Embryonic facial prominence (tissue), 1 donor: ENCODE data around the gene SMCO2.

Experiments used
- DNase-seq: peaks from one replicate; pipeline ENCODE4 v3.0.0-alpha.2; 2016; ENCODE audit errors: extremely low spot score

SMCO2 gene

GRCh38 chr12:27499377-27499776 is 52.8 kb downstream of the SMCO2 start:
- DNase-seq, result no peak

- DNase-seq, result no peak
Measured at GRCh38 chr12:27500546-27500945, 54.0 kb downstream of the SMCO2 start.

- no peak for DNase-seq
Measured at GRCh38 chr12:27502021-27502435, 55.5 kb downstream of the SMCO2 start.

- DNase-seq, result no peak
Measured at GRCh38 chr12:27504507-27504906, 58.0 kb downstream of the SMCO2 start.

- no peak for DNase-seq
Measured at GRCh38 chr12:27505109-27505508, 58.6 kb downstream of the SMCO2 start.

- DNase-seq, result no peak
Measured at GRCh38 chr12:27505761-27506160, 59.2 kb downstream of the SMCO2 start.

GRCh38 chr12:27506645-27507189 is 60.2 kb downstream of the SMCO2 start:
- DNase-seq, result no peak

- DNase-seq, result no peak
Measured at GRCh38 chr12:27508736-27509431, 62.3 kb downstream of the SMCO2 start.

- no peak for DNase-seq
Measured at GRCh38 chr12:27511031-27511722, 64.6 kb downstream of the SMCO2 start.

GRCh38 chr12:27511723-27512045 is 65.1 kb downstream of the SMCO2 start:
- DNase-seq, result no peak

- DNase-seq, result no peak
Measured at GRCh38 chr12:27513155-27513824, 66.8 kb downstream of the SMCO2 start.

- no peak for DNase-seq
Measured at GRCh38 chr12:27515671-27516070, 69.1 kb downstream of the SMCO2 start.

- DNase-seq, result no peak
Measured at GRCh38 chr12:27516625-27517024, 70.1 kb downstream of the SMCO2 start.

GRCh38 chr12:27517546-27517945 is 71.0 kb downstream of the SMCO2 start:
- no peak for DNase-seq

GRCh38 chr12:27517961-27518665 is 71.6 kb downstream of the SMCO2 start:
- no peak for DNase-seq

GRCh38 chr12:27521066-27521465 is 74.5 kb downstream of the SMCO2 start:
- DNase-seq, result no peak

- no peak for DNase-seq
Measured at GRCh38 chr12:27521981-27522380, 75.4 kb downstream of the SMCO2 start.

GRCh38 chr12:27523305-27523641 is 76.7 kb downstream of the SMCO2 start:
- DNase-seq, result no peak

- DNase-seq, result peak; percentile 96
Measured at GRCh38 chr12:27523642-27524493, 77.3 kb downstream of the SMCO2 start, which contains the start of gene PPFIBP1. TSS of gene PPFIBP1 (plus strand) at chr12:27524206. CDS start at chr12:27633397, 109,191 bp downstream.

- no peak for DNase-seq
Measured at GRCh38 chr12:27524494-27524835, 77.9 kb downstream of the SMCO2 start.
